ENCODE data around the gene CNTROB. TPM values are rescaled to one million over a fixed set of nuclear protein-coding genes. Genes with fewer than 3 reads are reported as not detected.
"Not testable (repeated sequence)": the region's sequence is repeated elsewhere in the genome, so short reads cannot be mapped to it uniquely, and the experiment has no call there.

The CNTROB gene
- total RNA-seq, 2 donors from 2014 or later, result 25.8 to 26.7 TPM

- intact Hi-C loops (cut with DNase I, micrococcal nuclease), result no loop called here
- DNase-seq (peak in 1 of 2 donors; percentile 22), ATAC-seq (no peak)
These were observed 970 bp upstream of the CNTROB start for GRCh38 chr17:7930841-7931631.

- ATAC-seq (peak; percentile 35), DNase-seq (peak; percentile 33 to 54)
- intact Hi-C loops (cut with DNase I, micrococcal nuclease), result no loop called here
These were observed 481 bp downstream of the CNTROB start for GRCh38 chr17:7932483-7932891.

- intact Hi-C loops (cut with DNase I, micrococcal nuclease), result no loop called here
- peak; percentile 41 for ATAC-seq
These were observed 943 bp downstream of the CNTROB start for GRCh38 chr17:7932949-7933348.

GRCh38 chr17:7935859-7936258 is 3.9 kb downstream of the CNTROB start:
- ATAC-seq, result no peak
- intact Hi-C loops (cut with DNase I, micrococcal nuclease), result no loop called here
- no peak for DNase-seq

More at GRCh38 chr17:7932949-7933348, 943 bp downstream of the CNTROB start:
- DNase-seq, result peak; percentile 56 to 63

- no peak for DNase-seq
- ATAC-seq, result no peak
- intact Hi-C loops (cut with DNase I, micrococcal nuclease), result loop anchor here in 1 of 2 donors (5.0 kb wide), 1 partner anchor 37 kb away; no protein-coding TSS in a partner anchor
These were observed 8.0 kb downstream of the CNTROB start for GRCh38 chr17:7940034-7940433.

GRCh38 chr17:7940743-7941142 is 8.7 kb downstream of the CNTROB start:
- DNase-seq, result no peak
- ATAC-seq, result no peak
- intact Hi-C loops (cut with DNase I, micrococcal nuclease), result loop anchor here in 1 of 2 donors (5.0 kb wide), 1 partner anchor 37 kb away; no protein-coding TSS in a partner anchor

GRCh38 chr17:7943291-7943690 is 11.3 kb downstream of the CNTROB start:
- intact Hi-C loops (cut with DNase I, micrococcal nuclease), result loop anchor here in 1 of 2 donors (5.0 kb wide), 1 partner anchor 34 kb away; no protein-coding TSS in a partner anchor
- ATAC-seq, result no peak
- no peak for DNase-seq

- no peak for ATAC-seq
These were observed 12.3 kb downstream of the CNTROB start for GRCh38 chr17:7944326-7944725.

GRCh38 chr17:7945651-7946050 is 13.6 kb downstream of the CNTROB start:
- intact Hi-C loops (cut with DNase I, micrococcal nuclease), result no loop called here
- DNase-seq (no peak), ATAC-seq (no peak)

More at GRCh38 chr17:7944326-7944725, 12.3 kb downstream of the CNTROB start:
- intact Hi-C loops (cut with DNase I, micrococcal nuclease), result loop anchor here in 1 of 2 donors (5.0 kb wide), 1 partner anchor 33 kb away; no protein-coding TSS in a partner anchor
- DNase-seq, result no peak

- intact Hi-C loops (cut with DNase I, micrococcal nuclease), result no loop called here
- ATAC-seq (no peak), DNase-seq (no peak)
These were observed 14.4 kb downstream of the CNTROB start for GRCh38 chr17:7946441-7946840.

- intact Hi-C loops (cut with DNase I, micrococcal nuclease), result no loop called here
- ATAC-seq (no peak), DNase-seq (no peak)
These were observed 15.6 kb downstream of the CNTROB start for GRCh38 chr17:7947651-7948050.

- DNase-seq (no peak), ATAC-seq (no peak)
- intact Hi-C loops (cut with DNase I, micrococcal nuclease), result no loop called here
These were observed 18.6 kb downstream of the CNTROB start for GRCh38 chr17:7950578-7950977.

GRCh38 chr17:7951143-7951792 is 19.3 kb downstream of the CNTROB start:
- intact Hi-C loops (cut with DNase I, micrococcal nuclease), result no loop called here
- no peak for ATAC-seq
- no peak for DNase-seq

- DNase-seq; intact Hi-C loops (cut with DNase I, micrococcal nuclease); ATAC-seq: not testable (repeated sequence)
These were observed 21.3 kb downstream of the CNTROB start for GRCh38 chr17:7953266-7953665.

- intact Hi-C loops (cut with DNase I, micrococcal nuclease), result no loop called here
- no peak for DNase-seq
- no peak for ATAC-seq
These were observed 23.6 kb downstream of the CNTROB start for GRCh38 chr17:7955414-7956227.

- no peak for ATAC-seq
- peak; percentile 27 to 48 for DNase-seq
- intact Hi-C loops (cut with DNase I, micrococcal nuclease), result no loop called here
These were observed 24.4 kb downstream of the CNTROB start for GRCh38 chr17:7956228-7956965.

- intact Hi-C loops (cut with DNase I, micrococcal nuclease), result no loop called here
- no peak for DNase-seq
- no peak for ATAC-seq
These were observed 27.7 kb downstream of the CNTROB start for GRCh38 chr17:7959503-7960253.

GRCh38 chr17:7961421-7961820 is 29.4 kb downstream of the CNTROB start:
- intact Hi-C loops (cut with DNase I, micrococcal nuclease), result no loop called here
- ATAC-seq (no peak), DNase-seq (no peak)

Measured in left colon (tissue), 2 donors.